Peyer's patch (tissue), 4 donors: Measurements from ENCODE around the gene PET100. TPM values are rescaled to one million over a fixed set of nuclear protein-coding genes. Genes with fewer than 3 reads are reported as not detected.

ENCODE experiments used
- DNase-seq, 3 donors: peaks; one replicate each; pipeline ENCODE4 v3.0.0-alpha.2; 2017 to 2019
- H3K27ac ChIP-seq, 4 donors: fragments of 200-600 bp; sonication (generic); one replicate each; pipeline ENCODE4 v1.5.1; 2016 to 2019
- H3K27me3 ChIP-seq, 2 donors: fragments of 200-600 bp; sonication (generic); one replicate each; pipeline ENCODE4 v1.5.1; 2019
- H3K36me3 ChIP-seq, 3 donors: fragments of 200-600 bp; sonication (generic); one replicate each; pipeline ENCODE4 v1.5.1; 2016 to 2019
- H3K4me1 ChIP-seq, 4 donors: fragments of 200-600 bp; sonication (generic); one replicate each; pipeline ENCODE4 v1.5.1; 2016 to 2019
- H3K4me3 ChIP-seq, 4 donors: fragments of 200-600 bp; sonication (generic); 1 replicate in 3 of 4; 2 replicates in 1 of 4; pipeline ENCODE4 v1.5.1; 2016 to 2019; ENCODE audit warnings: mild to moderate bottlenecking in 1 of 4
- H3K9me3 ChIP-seq, 4 donors: fragments of 200-600 bp; sonication (generic); one replicate each; pipeline ENCODE4 v1.5.1; 2016 to 2019; ENCODE audit warnings: mild to moderate bottlenecking in 1 of 4
- CTCF ChIP-seq, 6 experiments: fragments of 450-650 bp in 4 of 6; fragments of 200-600 bp in 2 of 6; sonication (generic) in 1 of 6; IDR thresholded peaks; one replicate each; pipeline ENCODE4 v1.5.1; 2017 to 2019; ENCODE audit warnings: antibody characterized with exemption in 6 of 6, mild to moderate bottlenecking in 3 of 6, moderate library complexity in 1 of 6
- POLR2A ChIP-seq, 2 donors: fragments of 450-650 bp; IDR thresholded peaks; one replicate each; pipeline ENCODE4 v1.5.1; 2017; ENCODE audit warnings: antibody characterized with exemption in 2 of 2, mild to moderate bottlenecking in 2 of 2, moderate library complexity in 2 of 2
- total RNA-seq, 4 donors: library from RNA; depleted of rRNA; stranded (reverse); fragments of >200 nt; gene quantifications; one replicate each; pipeline ENCODE4 v1.1.0, GENCODE V29; 2016

Gene PET100
- 100 to 1,000 TPM in 1 of 4 donors, 10 to 100 TPM in 3; 12.6 to 102 (median 14.5) TPM for total RNA-seq

- TF ChIP-seq CTCF (IDR thresholded peaks at IDR 0.05) (no peak), POLR2A (IDR thresholded peaks at IDR 0.05) (peak; percentile 34 to 36)
- peak; percentile 96 to 99 (median 96) for DNase-seq
- Histone ChIP-seq H3K4me3 (peak within 1 kb of the TSS; percentile 70 to 99 (median 88)), H3K27me3 (no peaks in the 10 kb centered on the region), H3K4me1 (peaks cover 12 to 24% (median 20%) of the 10 kb centered on the region in 4 donors), H3K27ac (peak within 1 kb of the TSS; percentile 74 to 82 (median 82)), H3K36me3 (peaks cover 0 to 20% (median 0%) of the 10 kb centered on the region in 3 donors), H3K9me3 (no peaks in the 10 kb centered on the region)
Observed at GRCh38 chr19:7629347-7630054, at the start of gene PET100, which contains the start of gene XAB2. TSS of gene PET100 (plus strand) at chr19:7629793. CDS start at chr19:7629834, 41 bp downstream. TSS of gene XAB2 (minus strand) at chr19:7629545. CDS start at chr19:7629527, 18 bp downstream.

- no peaks in the 10 kb centered on the region for H3K27me3 ChIP-seq
- TF ChIP-seq CTCF (IDR thresholded peaks at IDR 0.05) (no peak), POLR2A (IDR thresholded peaks at IDR 0.05) (no peak)
- no peaks in the 10 kb centered on the region for H3K9me3 ChIP-seq
- no peaks in the 10 kb centered on the region for H3K36me3 ChIP-seq
- no peaks in the 10 kb centered on the region for H3K4me1 ChIP-seq
- H3K4me3 ChIP-seq = no peak overlapping the region
- no peak for DNase-seq
- H3K27ac ChIP-seq = no peak overlapping the region
Observed at GRCh38 chr19:7582446-7582845, 47.1 kb upstream of the PET100 start.

GRCh38 chr19:7589822-7590221 lies 39.8 kb upstream of the PET100 start:
- H3K27ac ChIP-seq = no peak overlapping the region
- H3K4me3 ChIP-seq = no peak overlapping the region
- TF ChIP-seq POLR2A (IDR thresholded peaks at IDR 0.05) (no peak), CTCF (IDR thresholded peaks at IDR 0.05) (no peak)
- H3K27me3 ChIP-seq = no peaks in the 10 kb centered on the region
- no peak for DNase-seq
- no peaks in the 10 kb centered on the region for H3K36me3 ChIP-seq
- H3K4me1 ChIP-seq = no peaks in the 10 kb centered on the region
- H3K9me3 ChIP-seq = no peaks in the 10 kb centered on the region

- Histone ChIP-seq H3K36me3 (no peaks in the 10 kb centered on the region), H3K4me1 (no peaks in the 10 kb centered on the region), H3K27me3 (no peaks in the 10 kb centered on the region), H3K27ac (no peak overlapping the region), H3K4me3 (no peak overlapping the region), H3K9me3 (no peaks in the 10 kb centered on the region)
- DNase-seq = no peak
- TF ChIP-seq CTCF (IDR thresholded peaks at IDR 0.05) (no peak), POLR2A (IDR thresholded peaks at IDR 0.05) (no peak)
Observed at GRCh38 chr19:7590256-7590655, 39.3 kb upstream of the PET100 start.

GRCh38 chr19:7595466-7596133 lies 34.0 kb upstream of the PET100 start, which contains the start of gene CAMSAP3:
TSS of gene CAMSAP3 (plus strand) at chr19:7595863. CDS start at chr19:7596003, 140 bp downstream.
- Histone ChIP-seq H3K9me3 (no peaks in the 10 kb centered on the region), H3K4me3 (peak within 1 kb of the TSS; percentile 44 to 78 (median 59)), H3K36me3 (no peaks in the 10 kb centered on the region), H3K27me3 (peaks cover 0 to 7% of the 10 kb centered on the region in 2 donors), H3K4me1 (peaks cover 0 to 9% (median 4%) of the 10 kb centered on the region in 4 donors), H3K27ac (peak within 1 kb of the TSS in 3 of 4 donors; percentile 59 to 87 (median 71))
- TF ChIP-seq POLR2A (IDR thresholded peaks at IDR 0.05) = peak in 1 of 2 donors; percentile 76
- no peak for TF ChIP-seq CTCF (IDR thresholded peaks at IDR 0.05)
- peak in 2 of 3 donors; percentile 71 to 85 for DNase-seq
